ENCODE data around the gene VWA8.
"Not testable (repeated sequence)": the region's sequence is repeated elsewhere in the genome, so short reads cannot be mapped to it uniquely, and the experiment has no call there.

VWA8 gene

DNA sequence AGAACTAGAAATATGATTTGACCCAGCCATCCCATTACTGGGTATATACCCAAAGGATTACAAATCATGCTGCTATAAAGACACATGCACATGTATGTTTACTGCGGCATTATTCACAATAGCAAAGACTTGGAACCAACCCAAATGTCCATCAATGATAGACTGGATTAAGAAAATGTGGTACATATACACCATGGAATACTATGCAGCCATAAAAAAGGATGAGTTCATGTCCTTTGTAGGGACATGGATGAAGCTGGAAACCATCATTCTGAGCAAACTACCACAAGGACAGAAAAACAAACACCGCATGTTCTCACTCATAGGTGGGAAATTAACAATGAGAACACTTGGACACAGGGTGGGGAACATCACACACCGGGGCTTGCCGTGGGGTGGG, 38.0 kb downstream of the VWA8 start:
- DNase-seq (ENCODE audit: low read depth, low spot score) = not testable (repeated sequence)

DNA sequence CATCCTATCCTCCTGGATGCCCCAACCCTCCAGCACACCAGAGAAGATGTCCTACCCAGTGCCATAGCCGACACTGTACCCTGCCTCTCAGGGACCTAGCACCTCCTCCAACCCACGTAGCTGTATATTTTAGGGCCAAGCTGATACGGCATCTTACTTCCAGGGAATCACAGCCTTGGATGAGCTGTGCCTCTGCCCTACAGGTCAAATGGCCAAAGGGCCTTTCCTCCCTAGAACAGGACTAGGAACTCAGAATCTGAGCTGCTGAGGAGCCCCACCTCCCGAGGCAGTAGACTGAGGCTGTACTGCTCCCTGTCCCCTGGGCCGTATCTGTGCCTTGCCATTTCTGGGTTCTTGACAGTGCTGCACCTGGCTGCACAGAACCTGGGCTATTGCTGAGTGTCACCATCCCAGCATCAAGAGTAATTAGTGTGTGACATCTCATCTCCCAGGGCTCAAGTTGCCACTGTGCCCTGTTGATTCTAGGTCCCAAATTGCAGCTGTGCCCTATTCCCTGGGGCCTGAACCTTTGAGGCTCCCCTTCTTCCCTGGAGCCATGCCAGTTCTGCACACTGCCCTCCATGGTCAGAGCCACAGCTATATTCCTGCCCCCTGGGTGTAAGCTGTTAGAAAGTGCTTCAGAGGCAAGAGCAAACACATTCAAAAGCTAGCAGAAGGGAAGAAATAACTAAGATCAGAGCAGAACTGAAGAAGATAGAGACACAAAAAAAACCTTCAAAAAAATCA, 41.0 kb downstream of the VWA8 start:
- DNase-seq (ENCODE audit: low read depth, low spot score) = no peak

DNA sequence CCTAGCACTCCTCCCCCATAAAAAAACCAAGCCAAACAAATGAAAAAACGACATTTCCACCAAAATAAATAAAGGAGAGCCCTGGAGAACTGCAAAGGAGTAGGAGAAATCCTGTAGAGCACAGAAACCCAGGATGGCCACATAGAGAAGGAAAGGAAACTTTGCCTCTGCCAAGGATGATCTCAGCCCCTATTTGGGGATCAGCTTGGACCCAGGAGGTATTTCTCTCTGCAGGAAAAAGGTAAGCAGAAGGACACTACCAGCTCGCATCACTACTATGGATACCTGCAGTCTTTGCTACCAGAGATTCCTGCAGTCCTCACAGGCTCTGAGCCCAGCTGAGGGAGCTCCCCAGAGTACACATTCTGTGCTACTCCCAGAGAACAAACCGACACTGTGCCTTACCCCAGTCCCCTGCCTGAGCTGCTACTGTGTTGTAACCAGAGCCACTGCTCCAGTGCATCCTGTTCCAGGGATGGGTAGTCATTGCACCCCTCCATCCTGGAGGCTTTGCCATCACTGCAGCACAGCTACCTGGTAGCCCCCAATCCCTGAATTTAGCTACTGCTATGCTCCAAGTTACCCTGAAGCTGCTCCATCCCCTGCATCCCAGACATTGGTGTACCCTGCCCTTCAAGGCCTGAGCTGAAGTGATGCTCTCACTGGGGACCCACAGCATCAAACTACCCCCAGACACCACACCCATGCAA, 41.7 kb downstream of the VWA8 start:
- no peak for DNase-seq (ENCODE audit: low read depth, low spot score)

DNA sequence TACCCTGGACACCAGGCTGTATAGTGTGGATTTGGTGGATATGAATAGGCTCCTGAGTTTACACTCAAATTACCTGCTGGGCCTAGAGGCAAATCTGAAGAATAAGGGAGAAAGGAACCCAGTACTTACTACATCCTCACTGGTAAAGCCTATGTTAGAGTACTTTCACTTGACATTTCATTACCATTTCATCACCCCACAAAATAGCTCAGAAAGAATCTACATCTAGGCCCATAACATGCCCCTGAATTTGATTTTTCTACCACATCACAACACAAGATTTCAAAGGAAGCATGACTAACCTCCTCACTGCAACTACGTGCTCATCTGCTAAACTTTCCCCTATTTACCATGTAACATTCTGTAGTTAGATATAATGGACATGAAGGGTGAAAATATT, 43.3 kb downstream of the VWA8 start:
- DNase-seq (ENCODE audit: low read depth, low spot score) = no peak

DNA sequence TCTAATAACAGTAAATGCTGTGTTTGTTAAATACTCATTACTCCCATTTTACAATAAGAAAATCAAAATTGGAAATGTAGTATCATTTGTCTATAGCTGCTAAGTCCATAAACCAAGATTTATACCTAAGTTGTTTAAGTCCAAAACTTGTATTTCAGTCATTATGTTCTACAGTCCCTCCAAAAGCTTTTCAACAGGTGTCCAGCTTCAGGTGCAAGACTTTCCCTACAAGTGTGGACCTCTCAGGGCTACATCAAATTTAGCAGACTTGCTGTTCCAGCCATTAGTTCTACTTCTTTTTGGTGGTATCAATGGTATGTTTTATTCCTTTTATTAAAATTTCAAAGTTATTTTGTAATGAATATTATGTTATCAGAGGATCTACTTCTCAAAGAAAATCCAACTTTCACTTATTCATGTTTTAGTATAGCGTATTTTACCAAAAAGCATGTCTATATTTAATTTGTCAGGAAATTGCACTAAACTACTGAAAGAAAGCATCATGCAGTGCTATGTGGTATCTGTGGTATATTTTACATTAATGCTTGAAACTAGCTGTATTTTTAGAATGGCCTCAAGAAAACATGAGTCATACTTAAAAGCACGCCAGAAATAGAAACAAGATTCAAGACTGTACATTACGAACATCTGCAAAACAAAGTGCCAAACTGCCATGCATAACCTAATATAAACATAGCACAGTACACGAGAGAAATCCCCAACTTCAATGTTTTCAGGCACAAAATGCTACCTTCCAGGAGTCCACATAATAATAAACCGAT, 44.5 kb downstream of the VWA8 start:
- no peak for DNase-seq (ENCODE audit: low read depth, low spot score)

DNA sequence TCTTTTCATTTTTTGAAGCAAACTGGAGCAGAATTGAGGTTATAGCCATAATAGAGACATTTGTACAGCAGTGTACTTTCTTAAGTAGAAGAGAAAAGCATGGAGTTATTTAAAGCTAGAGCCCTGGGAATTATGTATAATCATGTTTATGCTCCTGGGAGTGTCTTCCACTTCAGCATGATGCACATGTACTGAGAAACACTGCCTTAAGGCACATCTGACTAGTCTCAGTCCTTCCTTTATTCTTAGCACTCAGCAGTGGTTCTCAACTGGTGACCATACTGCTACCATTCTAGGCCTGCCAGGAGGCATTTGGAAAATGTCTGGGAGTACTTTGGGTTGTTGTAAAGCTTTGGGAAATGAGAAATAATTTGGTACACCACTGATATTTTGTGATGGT, 45.8 kb downstream of the VWA8 start:
- no peak for DNase-seq (ENCODE audit: low read depth, low spot score)

DNA sequence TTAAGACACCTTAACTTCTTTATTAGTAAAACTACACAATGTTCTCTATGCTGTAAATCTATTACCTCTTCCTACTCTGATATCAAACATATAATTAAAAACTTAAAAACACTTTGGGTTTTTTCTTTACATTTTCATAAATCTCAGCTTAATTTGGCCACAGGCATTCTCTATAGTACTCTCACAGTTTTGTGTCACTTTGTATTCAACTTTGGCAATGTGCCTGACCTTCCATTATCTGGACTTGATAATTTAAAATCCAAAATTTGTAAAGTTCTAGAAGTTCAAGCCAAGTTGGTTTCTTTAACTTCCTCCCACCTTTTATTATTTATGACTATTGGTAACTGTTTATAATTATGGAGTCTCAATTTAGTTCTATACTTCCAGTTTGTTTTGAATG, 46.4 kb downstream of the VWA8 start:
- no peak for DNase-seq (ENCODE audit: low read depth, low spot score)

DNA sequence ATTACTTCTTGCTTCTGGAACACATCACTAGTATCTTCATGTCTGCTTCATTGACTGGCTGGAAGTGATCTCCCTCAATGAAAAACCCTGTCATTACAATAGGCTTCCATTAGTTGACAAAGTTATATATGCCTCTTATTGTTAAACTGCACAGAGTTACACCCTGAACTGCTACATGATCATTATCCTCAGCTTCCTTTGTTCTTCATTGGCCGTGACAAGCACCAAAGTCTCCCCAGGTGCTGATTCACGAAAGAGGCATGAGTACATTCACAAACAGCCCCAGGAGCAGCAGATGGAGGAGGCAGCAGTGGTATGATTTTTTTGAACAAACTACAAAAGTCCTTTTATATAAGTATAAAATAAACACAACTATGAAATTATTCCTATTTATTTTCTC, 51.4 kb downstream of the VWA8 start:
- no peak for DNase-seq (ENCODE audit: low read depth, low spot score)

DNA sequence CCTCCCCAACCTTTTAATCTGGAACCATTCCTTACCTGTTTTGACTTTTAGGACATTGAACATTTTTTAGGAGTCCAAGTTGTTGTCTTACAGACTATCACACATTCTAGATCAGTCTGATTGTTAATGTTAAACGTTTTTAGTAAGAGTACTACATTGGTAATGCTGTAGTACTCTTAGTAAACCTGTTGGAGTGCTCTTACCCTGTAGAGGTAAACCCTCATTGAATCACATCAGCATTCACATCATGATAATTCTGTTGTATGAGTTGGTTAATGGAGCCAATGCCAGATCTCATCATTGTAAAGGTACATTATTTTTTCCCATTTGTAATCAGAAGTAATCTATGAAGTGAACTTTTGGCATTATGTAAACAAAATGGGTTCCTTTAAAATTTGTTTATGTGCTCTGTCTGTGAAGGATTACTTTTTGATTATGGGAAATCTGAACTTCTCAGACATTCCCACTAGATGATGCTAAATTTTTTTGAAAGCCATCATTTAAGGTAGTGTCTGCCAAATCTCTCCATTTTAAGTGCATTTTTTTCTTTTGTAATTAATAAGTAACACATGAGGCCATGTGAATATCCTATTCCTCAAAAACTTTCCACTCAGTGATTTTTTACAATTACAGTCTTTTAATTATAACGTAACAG, 55.2 kb downstream of the VWA8 start:
- no peak for DNase-seq (ENCODE audit: low read depth, low spot score)

DNA sequence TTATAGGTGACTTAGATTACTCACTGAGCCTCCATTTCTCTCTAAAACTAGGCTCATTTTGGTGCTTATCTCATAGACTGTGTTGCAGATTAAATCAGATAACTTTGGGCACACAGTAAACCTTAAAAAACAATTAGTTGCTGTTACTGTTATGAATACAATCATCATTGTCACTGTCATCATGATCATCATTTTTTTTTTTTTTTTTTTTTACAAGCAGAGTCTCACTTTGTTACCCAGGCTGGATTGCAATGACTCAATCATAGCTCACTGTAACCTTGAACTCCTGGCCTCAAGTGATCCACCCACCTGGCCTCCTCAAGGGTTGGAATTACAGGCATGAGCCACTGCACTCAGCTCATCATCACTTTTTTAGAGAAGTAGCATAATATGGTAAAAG, 60.0 kb downstream of the VWA8 start:
- DNase-seq (ENCODE audit: low read depth, low spot score) = no peak

DNA sequence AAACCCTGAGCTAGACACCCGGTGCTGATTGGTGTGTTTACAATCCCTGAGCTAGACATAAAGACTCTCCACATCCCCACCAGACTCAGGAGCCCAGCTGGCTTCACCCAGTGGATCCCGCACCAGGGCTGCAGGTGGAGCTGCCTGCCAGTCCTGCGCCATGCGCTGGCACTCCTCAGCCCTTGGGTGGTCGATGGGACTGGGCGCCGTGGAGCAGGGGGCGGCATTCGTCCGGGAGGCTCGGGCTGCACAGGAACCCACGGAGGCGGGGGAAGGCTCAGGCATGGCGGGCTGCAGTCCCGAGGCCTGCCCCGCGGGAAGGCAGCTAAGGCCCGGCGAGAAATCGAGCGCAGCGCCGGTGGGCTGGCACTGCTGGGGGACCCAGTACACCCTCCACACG, 62.5 kb downstream of the VWA8 start:
- DNase-seq (ENCODE audit: low read depth, low spot score) = not testable (repeated sequence)

DNA sequence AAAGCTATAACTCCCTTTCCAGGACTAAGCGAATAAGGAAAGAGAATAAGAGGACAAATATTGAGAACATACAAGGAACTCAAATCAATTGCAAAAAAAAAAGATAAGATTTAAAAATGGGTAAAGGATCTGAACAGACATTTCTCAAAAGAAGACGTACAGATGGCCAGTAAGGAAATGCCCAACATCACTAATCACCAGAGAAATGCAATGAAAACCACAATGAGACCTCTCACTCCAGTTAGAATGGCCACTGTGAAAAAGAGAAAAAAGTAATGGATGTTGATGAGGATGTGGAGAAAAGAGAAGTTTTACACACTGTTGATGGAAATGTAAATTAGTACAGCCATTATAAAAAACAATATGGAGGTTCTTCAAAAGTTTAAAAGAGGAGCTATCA, 63.8 kb downstream of the VWA8 start:
- DNase-seq (ENCODE audit: low read depth, low spot score) = no peak

DNA sequence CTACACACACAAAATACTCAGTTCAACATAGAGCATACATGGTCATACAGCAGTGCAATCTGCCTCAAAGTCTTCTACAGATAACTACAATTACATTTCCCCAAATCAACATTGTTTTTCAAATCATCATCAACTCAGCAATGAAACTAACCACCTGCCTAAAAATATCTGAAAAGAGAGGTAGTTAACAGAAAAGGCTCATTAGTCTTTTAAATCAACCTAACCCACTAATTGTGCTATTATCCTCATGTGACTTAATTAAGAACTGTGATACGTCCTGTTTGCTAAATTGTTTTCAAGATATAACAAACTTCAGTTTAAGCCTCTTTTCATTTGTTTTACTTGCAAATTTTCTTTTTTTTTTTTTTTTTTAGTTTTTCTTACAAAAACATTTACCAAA, 65.4 kb downstream of the VWA8 start:
- DNase-seq (ENCODE audit: low read depth, low spot score) = no peak

DNA sequence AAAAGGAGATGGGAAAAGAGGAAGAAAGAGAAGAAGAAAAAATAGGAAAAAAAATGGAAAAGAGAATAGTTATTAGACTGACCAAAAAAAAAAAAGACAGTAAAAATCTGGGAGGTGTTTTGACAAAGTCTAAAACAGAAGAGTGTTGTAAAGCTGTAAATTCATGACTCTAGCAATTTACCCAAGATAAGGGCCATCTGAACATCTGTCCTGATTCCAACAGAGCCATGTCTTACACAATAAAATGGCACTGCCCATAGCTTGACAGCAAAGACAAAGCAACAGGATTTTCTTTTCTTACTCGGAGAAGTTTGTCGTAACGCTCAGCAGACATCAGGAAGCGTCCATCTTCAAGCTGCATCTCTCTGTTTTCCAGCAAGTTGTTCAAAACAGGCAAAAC, 69.8 kb downstream of the VWA8 start:
- DNase-seq (ENCODE audit: low read depth, low spot score) = no peak

DNA sequence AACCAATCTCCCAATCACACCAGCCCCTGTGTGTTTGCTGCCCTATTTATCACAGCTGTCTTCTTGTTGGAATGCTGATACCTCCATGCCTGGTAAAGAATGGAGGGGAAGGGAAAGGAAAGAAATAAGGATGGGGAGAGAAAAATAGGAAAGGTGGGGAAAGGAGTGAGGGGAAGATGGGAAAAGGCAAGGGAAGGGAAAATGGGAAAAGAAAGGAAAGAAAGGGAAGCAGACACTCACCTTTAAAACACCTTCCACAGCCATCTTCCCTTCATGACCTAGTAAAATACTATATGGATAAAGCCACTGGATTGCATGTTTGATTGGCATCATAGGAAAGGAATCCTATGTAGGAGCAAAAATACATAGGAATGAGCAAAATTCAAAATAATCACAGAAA, 77.8 kb downstream of the VWA8 start:
- DNase-seq (ENCODE audit: low read depth, low spot score) = no peak

DNA sequence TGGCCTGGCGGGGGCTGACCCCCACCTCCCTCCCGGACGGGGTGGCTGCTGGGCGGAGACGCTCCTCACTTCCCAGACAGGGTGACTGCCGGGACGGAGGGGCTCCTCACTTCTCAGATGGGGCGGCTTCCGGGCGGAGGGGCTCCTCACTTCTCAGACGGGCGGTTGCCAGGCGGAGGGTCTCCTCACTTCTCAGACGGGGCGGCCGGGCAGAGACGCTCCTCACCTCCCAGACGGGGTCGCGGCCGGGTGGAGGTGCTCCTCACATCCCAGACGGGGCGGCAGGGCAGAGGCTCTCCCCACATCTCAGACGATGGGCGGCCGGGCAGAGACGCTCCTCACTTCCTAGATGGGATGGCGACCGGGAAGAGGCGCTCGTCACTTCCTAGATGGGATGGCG, 79.0 kb downstream of the VWA8 start:
- not testable (repeated sequence) for DNase-seq (ENCODE audit: low read depth, low spot score)

DNA sequence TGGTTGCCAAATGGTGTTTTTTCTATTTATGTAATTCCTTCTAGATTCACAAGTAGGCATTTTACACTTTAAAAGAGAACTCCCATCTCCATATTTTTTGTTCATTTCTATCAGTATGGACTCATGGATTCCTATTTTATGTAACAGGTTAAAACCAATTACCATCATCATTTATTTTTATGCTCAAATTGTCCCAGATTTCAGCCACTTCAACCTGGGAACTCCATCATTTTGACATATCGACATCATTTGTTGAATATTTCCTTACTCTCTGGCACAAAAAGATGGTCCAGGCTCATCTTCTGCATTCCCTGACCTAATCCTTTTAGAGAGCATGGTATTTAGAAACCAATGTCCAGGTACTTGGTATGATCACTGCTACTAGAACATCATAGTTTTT, 79.9 kb downstream of the VWA8 start:
- DNase-seq (ENCODE audit: low read depth, low spot score) = no peak

DNA sequence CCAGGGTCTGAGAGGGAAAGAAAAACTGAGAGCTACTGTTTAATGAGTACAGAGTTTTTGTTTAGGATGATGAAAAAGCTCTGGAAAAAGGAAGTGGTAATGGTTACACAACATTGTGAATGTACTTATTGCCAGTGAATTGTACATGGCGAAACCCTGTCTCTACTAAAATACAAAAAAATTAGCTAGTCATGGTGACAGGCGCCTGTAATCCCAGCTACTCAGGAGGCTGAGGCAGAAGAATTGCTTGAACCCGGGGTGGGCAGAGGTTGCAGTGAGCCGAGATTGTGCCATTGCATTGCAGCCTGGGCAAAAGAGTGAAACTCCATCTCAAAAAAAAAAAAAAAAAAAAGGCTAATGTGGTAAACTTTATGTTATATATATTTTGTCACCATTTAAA, 96.3 kb downstream of the VWA8 start:
- DNase-seq (ENCODE audit: low read depth, low spot score) = no peak

DNA sequence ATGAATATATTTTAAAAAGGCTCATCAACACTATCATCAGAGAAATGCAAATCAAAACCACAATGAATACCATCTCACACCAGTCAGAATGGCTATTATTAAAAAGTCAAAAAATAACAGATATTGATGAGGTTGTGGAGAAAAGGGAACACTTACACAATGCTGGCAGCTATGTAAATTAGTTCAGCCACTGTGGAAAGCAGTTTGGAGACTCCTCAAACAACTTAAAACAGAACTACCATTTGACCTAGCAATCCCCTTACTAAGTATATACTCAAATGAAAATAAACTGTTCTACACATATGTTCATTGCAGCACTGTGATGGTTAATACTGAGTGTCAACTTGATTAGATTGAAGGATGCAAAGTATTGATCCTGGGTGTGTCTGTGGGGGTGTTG, 98.2 kb downstream of the VWA8 start:
- DNase-seq (ENCODE audit: low read depth, low spot score) = not testable (repeated sequence)

DNA sequence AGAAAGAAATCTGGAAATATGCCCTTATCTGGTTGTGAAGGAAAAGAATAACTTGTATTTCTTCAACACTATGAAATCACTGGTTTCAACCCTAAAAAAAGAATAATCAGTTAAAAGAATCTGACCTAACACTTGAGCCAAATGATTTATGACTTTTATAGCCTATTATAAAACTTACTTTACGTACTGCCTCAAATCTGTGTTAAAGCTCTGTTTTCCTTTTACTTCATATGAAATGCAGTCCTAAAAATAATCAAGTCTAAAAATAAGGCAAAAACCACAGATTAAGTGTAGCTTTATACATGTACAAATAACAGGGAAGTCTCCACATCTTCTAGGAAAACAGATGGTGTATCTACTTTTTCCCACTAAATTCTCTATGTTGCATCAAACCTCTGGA, 101.3 kb downstream of the VWA8 start:
- DNase-seq (ENCODE audit: low read depth, low spot score) = no peak

DNA sequence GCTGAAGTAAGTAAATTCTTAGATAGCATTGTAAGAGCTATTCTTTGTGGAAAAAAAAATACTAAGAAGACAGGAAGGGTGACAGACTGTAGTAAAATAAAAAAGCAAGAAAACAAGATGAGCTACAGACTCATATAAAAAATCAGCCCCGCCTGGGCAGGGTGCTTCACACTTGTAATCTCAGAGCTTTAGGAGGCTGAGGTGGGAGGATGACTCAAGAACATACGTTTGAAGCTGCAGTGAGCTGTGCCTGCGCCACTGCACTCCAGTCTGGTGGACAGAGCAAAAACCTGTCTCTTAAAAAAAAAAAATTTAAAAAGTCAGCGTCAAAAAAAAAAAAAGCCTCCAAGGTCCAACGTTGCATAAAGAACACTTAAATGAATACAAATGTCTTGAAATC, 102.1 kb downstream of the VWA8 start:
- no peak for DNase-seq (ENCODE audit: low read depth, low spot score)

DNA sequence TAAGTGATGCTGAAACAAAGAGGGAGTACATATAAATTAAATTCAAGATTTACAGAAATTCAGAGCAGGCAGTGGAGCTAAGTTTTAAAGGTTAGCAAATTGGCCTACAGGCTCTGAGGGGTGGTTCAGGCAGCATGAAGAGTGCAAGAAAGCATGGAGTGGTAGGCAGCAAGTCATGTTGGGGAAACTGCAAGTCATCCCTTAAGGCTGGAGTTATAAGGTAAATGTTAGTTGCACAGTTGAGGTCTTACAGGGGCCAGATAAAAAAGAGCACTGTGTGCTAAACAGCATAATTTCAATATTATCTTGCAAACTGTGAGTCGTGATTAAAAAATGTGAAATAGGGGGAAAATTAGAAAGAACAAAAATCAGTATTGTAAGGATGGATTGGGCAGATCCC, 106.2 kb downstream of the VWA8 start:
- DNase-seq (ENCODE audit: low read depth, low spot score) = no peak

Measured in activated naive CD8-positive, alpha-beta T cell treated with anti-CD3 and anti-CD28 coated beads, Interleukin-2, amount 50 U/mL, for 16 hours (primary cell).